ENCODE data around the gene MTM1.

GRCh38 chrX:150581093-150581775 lies 12.8 kb downstream of the MTM1 start:
- no peak for TF ChIP-seq EZH2phosphoT487 (IDR thresholded peaks at IDR 0.05; ENCODE audit: insufficient read depth, low read depth)
- no peak for TF ChIP-seq EZH2 (IDR thresholded peaks at IDR 0.05; ENCODE audit: insufficient read depth, poor library complexity, severe bottlenecking)

Data from GM23248 (cell line).